Upper lobe of left lung (tissue), 6 donors: ENCODE data around the gene IDH3B. TPM values are rescaled to one million over a fixed set of nuclear protein-coding genes. Genes with fewer than 3 reads are reported as not detected.
A peak's percentile ranks its signal among the peaks of the same experiment; 100 is the strongest.

Experiments
- ATAC-seq, 2 donors: fragments of 200-7000 bp; cut with Tn5 transposase; one replicate each; pipeline ENCODE4 v1.9.1; 2022; ENCODE audit warnings: mild to moderate bottlenecking in 2 of 2, moderate library complexity in 2 of 2; ENCODE audit not compliant: low FRiP score in 2 of 2
- DNase-seq, 2 donors: peaks; one replicate each; pipeline ENCODE4 v3.0.0-alpha.2; 2019 to 2020
- H3K27ac ChIP-seq, 4 donors: fragments of 200-600 bp; sonication (generic); one replicate each; pipeline ENCODE4 v1.5.1; 2016 to 2019
- H3K27me3 ChIP-seq, 4 donors: fragments of 200-600 bp; sonication (generic); one replicate each; pipeline ENCODE4 v1.5.1; 2017 to 2019
- H3K36me3 ChIP-seq, 4 donors: fragments of 200-600 bp; sonication (generic); one replicate each; pipeline ENCODE4 v1.5.1; 2016 to 2019
- H3K4me1 ChIP-seq, 4 donors: fragments of 200-600 bp; sonication (generic); one replicate each; pipeline ENCODE4 v1.5.1; 2018 to 2019
- H3K4me3 ChIP-seq, 4 donors: fragments of 200-600 bp; sonication (generic); one replicate each; pipeline ENCODE4 v1.5.1; 2017 to 2019; ENCODE audit warnings: mild to moderate bottlenecking in 2 of 4, moderate library complexity in 1 of 4
- H3K9me3 ChIP-seq, 4 donors: fragments of 200-600 bp; sonication (generic); one replicate each; pipeline ENCODE4 v1.5.1; 2018 to 2019
- EP300 ChIP-seq, 4 donors: sonication (generic); formaldehyde crosslinking; IDR thresholded peaks; one replicate each; pipeline ENCODE4 v1.5.1; 2017; ENCODE audit warnings: antibody characterized with exemption in 4 of 4, control low read depth in 2 of 4
- POLR2A ChIP-seq, 4 donors: fragments of 450-650 bp; IDR thresholded peaks; one replicate each; pipeline ENCODE4 v1.5.1; 2016 to 2017; ENCODE audit warnings: antibody characterized with exemption in 4 of 4, mild to moderate bottlenecking in 2 of 4
- POLR2AphosphoS5 ChIP-seq, 2 donors: sonication (generic); formaldehyde crosslinking; IDR thresholded peaks; one replicate each; pipeline ENCODE4 v1.5.1; 2017; ENCODE audit warnings: antibody characterized with exemption in 2 of 2
- WGBS, 2 donors: methylation state at CpG; one replicate each; pipeline ENCODE4 v1.1.5; 2017 to 2018; 5-methylcytosine and 5-hydroxymethylcytosine counted together
- total RNA-seq, 6 donors: library from RNA; depleted of rRNA in 4 of 6; stranded (reverse); fragments of >200 nt in 4 of 6; gene quantifications; one replicate each; pipeline versions ENCODE4 v1.1.0 to v1.2.1, GENCODE V29; 2016 to 2021
- TF ChIP-seq, protein P1 (sequence below), 6 experiments: fragments of 450-650 bp in 4 of 6; fragments of 200-600 bp in 2 of 6; sonication (generic) in 2 of 6; IDR thresholded peaks; one replicate each; pipeline ENCODE4 v1.5.1; 2016 to 2019; ENCODE audit warnings: antibody characterized with exemption in 6 of 6
- donor health status: DM: no; HTN: no; CAD: no; lungs with moderate emphysema.
- donor health status: DM: no; HTN: yes; CAD: no; lungs with severe emphysema.

The IDH3B gene
- total RNA-seq, 6 donors from 2014 or later: 64.7 to 108 (median 75.0) TPM

GRCh38 chr20:2700913-2701620 lies 37.1 kb upstream of the IDH3B start:
- no peaks in the 10 kb centered on the region for H3K36me3 ChIP-seq
- DNase-seq: peak in 1 of 2 donors; percentile 33
- WGBS, 2 donors: 63 to 75% methylated on average over 6 to 9 of the region's 9 CpGs
- no peak for TF ChIP-seq POLR2AphosphoS5 (IDR thresholded peaks at IDR 0.05)
- TF ChIP-seq, protein P1, sequence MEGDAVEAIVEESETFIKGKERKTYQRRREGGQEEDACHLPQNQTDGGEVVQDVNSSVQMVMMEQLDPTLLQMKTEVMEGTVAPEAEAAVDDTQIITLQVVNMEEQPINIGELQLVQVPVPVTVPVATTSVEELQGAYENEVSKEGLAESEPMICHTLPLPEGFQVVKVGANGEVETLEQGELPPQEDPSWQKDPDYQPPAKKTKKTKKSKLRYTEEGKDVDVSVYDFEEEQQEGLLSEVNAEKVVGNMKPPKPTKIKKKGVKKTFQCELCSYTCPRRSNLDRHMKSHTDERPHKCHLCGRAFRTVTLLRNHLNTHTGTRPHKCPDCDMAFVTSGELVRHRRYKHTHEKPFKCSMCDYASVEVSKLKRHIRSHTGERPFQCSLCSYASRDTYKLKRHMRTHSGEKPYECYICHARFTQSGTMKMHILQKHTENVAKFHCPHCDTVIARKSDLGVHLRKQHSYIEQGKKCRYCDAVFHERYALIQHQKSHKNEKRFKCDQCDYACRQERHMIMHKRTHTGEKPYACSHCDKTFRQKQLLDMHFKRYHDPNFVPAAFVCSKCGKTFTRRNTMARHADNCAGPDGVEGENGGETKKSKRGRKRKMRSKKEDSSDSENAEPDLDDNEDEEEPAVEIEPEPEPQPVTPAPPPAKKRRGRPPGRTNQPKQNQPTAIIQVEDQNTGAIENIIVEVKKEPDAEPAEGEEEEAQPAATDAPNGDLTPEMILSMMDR (IDR thresholded peaks at IDR 0.05): no peak
- no peaks in the 10 kb centered on the region for H3K27me3 ChIP-seq
- no peak for ATAC-seq
- H3K27ac ChIP-seq: no peak overlapping the region
- H3K4me3 ChIP-seq: no peak overlapping the region
- H3K9me3 ChIP-seq: no peaks in the 10 kb centered on the region
- no peaks in the 10 kb centered on the region for H3K4me1 ChIP-seq

DNA sequence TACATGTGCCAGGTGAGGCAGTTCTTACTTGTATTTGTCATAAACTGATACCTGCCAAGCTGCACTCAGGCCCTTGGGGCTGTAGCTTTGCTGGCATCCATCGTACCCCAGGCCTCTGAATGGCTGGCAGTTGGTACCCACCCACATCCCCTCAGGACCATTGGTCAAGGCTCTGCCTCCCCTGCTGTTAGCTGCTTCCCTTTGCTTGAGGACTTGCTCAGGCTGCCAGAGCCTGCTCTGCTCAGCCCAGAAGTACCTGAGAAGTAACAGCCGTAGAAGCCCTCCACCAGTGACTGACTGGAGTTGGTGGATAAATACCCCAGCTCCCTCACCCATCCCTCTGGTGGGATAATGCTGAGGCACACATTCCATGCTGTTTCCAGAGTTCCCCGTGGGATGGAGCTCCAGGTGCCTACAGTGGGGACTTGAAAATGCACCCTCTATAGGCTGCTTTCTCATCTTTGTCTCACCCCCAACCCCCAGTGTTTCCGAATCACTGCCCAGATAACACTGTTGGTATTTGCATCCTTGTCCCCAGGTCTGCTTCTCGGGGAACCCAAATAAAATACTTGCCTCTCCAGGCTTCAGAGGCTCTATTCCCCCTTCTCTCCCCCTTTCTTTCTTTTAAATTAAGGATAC lies 35.9 kb upstream of the IDH3B start:
- Histone ChIP-seq H3K36me3 (no peaks in the 10 kb centered on the region), H3K4me3 (no peak overlapping the region), H3K27ac (no peak overlapping the region), H3K27me3 (peaks cover 0 to under 1% (median 0%) of the 10 kb centered on the region in 4 donors), H3K9me3 (no peaks in the 10 kb centered on the region), H3K4me1 (no peaks in the 10 kb centered on the region)
- 75 to 79% methylated on average over 5 of the region's 5 CpGs for WGBS, 2 donors
- TF ChIP-seq POLR2A (IDR thresholded peaks at IDR 0.05): no peak
- TF ChIP-seq, protein P1 (IDR thresholded peaks at IDR 0.05): no peak
- no peak for TF ChIP-seq EP300 (IDR thresholded peaks at IDR 0.05)
- no peak for TF ChIP-seq POLR2AphosphoS5 (IDR thresholded peaks at IDR 0.05)
- ATAC-seq (no peak), DNase-seq (no peak)

DNA sequence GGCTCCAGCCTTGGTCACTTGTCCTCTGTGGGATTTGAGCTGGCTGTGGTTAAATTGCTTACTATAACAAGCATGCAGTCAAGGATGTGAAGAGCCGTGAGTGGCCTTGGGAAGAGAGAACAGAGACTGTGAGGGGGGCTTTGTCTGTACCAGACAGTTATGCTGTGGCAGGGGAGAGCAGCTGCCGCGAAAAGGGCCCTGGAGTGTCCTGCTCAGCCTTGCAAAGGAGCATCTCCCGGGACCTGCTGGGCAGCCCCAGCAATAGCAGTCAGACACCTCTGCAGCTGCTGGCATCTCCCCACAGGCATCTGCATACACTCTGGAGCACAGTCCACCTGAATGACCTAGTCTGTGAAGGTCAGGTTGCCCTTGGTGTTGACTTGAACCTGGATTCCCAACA lies 34.9 kb upstream of the IDH3B start:
- Histone ChIP-seq H3K4me1 (peaks cover 0 to 7% (median 5%) of the 10 kb centered on the region in 4 donors), H3K9me3 (no peaks in the 10 kb centered on the region), H3K27me3 (peaks cover 0 to 7% (median 4%) of the 10 kb centered on the region in 4 donors), H3K27ac (no peak overlapping the region), H3K36me3 (no peaks in the 10 kb centered on the region), H3K4me3 (no peak overlapping the region)
- 87 to 92% methylated on average over 4 of the region's 4 CpGs for WGBS, 2 donors
- ATAC-seq (no peak), DNase-seq (no peak)
- TF ChIP-seq, protein P1 (IDR thresholded peaks at IDR 0.05): no peak
- no peak for TF ChIP-seq POLR2A (IDR thresholded peaks at IDR 0.05)
- TF ChIP-seq EP300 (IDR thresholded peaks at IDR 0.05): no peak
- no peak for TF ChIP-seq POLR2AphosphoS5 (IDR thresholded peaks at IDR 0.05)

- H3K36me3 ChIP-seq: no peaks in the 10 kb centered on the region
- H3K27me3 ChIP-seq: peaks cover 0 to 13% (median 4%) of the 10 kb centered on the region in 4 donors
- peaks cover 5 to 14% (median 11%) of the 10 kb centered on the region in 4 donors for H3K4me1 ChIP-seq
- no peak overlapping the region for H3K27ac ChIP-seq
- 74 to 96% methylated on average over 4 of the region's 4 CpGs for WGBS, 2 donors
- TF ChIP-seq EP300 (IDR thresholded peaks at IDR 0.05) (no peak), POLR2A (IDR thresholded peaks at IDR 0.05) (no peak), POLR2AphosphoS5 (IDR thresholded peaks at IDR 0.05) (no peak)
- TF ChIP-seq, protein P1 (IDR thresholded peaks at IDR 0.05): no peak
- H3K4me3 ChIP-seq: no peak overlapping the region
- DNase-seq: peak in 1 of 2 donors; percentile 44
- ATAC-seq: no peak
- H3K9me3 ChIP-seq: no peaks in the 10 kb centered on the region
Observed at GRCh38 chr20:2698186-2698817, 34.3 kb upstream of the IDH3B start.
